GM18511 (cell line): Measurements from ENCODE around the gene COL9A2.
A peak's percentile ranks its signal among the peaks of the same experiment; 100 is the strongest.

Experiments
- ATAC-seq: cut with Tn5 transposase; IDR thresholded peaks from one replicate; pipeline ENCODE4 v1.9.1; 2021; ENCODE audit warnings: mild to moderate bottlenecking, moderate library complexity; ENCODE audit not compliant: unreplicated experiment

Gene COL9A2

DNA sequence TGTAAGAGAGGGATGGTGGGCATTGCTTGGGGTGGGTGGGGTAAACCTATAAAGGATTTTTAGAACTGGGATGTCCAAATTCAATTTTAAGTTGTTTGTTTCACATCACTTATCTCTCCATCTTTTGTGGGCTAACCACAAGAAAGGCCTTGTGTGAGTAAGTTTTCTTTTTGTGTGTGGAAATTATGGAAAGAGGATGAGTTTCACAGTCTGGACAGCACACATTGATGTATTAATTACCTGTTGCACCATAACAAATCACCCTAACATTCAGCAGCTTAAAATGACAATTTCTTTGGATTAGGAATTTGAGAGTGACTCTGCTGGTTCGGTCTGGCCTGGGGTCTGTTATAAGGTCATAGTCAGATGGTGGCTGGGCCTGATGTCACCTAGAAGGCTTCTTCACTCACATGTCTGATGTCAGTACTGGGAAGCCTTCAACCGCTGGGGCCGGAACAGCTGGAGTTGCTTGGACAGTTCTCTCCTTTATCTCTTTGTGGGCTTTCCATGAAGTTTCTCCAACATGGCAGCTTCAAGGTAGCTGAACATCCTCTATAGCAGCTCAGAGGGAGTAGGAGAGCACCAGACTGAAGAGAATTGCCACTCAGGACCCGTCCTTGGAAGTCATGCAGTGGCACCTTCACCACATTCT, 2.0 kb upstream of the COL9A2 start:
- ATAC-seq = no peak

DNA sequence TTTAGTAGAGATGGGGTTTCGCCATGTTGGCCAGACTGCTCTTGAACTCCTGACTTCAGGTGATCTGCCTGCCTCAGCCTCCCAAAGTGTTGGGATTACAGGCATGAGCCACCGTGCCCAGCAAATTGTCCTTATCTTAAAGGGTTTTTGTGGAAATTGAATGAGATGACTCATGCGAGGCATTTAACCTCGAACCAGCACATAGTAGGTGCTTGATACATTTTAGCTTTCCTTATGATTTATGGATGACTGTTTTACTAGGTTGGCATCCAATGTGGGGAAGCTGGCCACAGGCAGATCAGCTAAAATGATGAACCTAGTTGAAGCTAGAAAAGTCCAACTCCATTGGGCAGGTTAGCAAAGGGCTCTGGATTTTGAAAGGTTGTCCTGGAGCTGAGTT, 1.4 kb upstream of the COL9A2 start:
- no peak for ATAC-seq

DNA sequence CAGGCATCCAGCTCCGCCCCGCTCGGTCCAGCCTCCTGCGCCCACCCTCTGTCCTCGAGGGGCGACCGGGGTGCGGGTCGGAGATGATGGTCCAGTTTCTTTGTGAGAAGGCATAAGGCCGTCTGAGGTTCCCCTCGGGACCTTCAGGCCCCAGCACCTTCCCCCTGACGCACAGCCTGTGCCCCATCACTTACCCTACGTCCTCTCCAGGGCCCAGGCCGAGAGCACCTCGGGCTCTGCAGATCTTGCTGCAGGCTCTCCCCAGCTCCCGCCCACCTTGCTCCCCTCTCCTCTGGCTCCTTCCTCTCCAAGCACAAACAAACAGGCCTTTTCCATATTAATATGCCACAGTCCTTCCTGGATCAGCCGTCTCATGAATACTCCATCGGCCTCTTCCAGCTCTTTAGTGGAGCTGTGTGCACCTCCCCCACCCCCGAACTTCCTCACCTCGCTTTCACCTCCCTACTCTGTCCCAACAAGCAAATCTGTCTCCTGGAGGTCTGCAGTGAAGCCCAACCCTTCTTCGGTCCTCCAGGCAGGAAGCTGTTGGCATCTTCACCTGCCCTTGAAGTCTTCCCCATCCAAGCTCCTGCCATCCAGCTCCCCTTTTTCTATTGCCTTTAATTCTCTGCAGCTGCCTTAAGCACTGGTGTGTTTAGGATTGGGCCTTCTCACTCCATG, 448 bp upstream of the COL9A2 start:
- ATAC-seq = no peak

DNA sequence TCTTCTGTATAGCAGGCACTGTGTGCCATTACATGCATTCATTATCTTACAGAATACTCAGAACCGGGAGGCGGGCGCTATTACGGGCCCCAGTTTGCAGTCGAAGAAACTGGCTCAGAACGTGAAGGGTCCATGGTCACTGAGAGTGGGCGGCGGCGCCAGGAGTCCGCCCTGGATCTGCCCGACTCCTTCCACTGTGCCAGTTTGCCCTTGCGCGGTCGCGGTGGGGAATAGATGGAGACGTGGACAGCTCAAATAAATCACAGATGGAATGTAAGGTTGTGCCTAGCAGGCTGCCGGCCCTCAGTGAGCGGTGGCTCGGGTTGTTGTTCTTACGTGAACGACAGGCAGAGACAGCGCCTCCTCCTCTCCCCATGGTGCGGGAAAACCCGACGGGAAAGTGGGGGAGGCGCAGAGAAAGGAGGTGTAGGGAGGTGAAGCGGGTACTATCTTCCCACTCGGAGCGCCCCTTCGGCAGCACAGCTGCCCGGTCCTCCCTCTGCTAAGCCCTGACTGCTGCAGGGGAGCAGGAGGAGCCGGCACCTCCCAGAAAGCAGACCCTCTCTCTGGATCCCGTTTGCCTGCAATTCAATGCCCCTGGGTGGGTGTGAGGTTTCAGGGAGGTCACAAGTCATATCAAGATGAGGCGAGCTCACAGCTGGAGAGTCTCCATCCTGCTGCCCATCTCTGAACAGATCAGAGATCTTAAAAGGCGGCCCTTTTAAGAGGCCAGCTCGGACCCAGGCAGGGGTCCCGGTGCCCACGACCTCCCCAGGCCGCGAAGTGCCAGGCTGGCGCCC, 1.1 kb downstream of the COL9A2 start:
- ATAC-seq = no peak

DNA sequence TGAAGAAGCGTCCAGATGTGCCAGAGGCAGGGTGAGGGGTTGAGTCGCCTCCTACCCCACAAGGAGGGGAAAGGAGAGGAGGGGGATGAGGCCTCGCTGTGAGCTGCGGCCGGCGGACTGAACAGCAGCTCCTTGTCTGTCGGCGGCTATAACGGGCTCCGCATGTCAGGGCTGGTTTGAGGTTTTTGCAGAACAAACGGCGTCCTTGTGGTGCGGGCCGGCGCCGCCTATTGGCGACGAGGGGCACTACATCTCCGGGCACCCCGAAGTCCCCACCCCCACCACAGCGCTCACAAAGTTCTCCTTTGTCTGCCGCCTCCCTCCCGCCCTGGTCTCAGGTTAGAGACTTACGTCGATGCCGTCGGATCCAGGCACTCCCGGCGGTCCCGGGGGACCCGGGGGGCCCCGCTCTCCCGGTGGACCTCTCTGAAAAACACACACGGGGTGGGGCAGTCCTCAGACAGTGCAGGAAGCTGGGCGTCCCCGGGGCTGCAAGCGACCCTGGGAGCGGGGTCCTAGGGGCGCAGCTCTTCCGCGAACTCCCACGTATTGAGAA, 1.8 kb downstream of the COL9A2 start:
- ATAC-seq = peak; percentile 55

DNA sequence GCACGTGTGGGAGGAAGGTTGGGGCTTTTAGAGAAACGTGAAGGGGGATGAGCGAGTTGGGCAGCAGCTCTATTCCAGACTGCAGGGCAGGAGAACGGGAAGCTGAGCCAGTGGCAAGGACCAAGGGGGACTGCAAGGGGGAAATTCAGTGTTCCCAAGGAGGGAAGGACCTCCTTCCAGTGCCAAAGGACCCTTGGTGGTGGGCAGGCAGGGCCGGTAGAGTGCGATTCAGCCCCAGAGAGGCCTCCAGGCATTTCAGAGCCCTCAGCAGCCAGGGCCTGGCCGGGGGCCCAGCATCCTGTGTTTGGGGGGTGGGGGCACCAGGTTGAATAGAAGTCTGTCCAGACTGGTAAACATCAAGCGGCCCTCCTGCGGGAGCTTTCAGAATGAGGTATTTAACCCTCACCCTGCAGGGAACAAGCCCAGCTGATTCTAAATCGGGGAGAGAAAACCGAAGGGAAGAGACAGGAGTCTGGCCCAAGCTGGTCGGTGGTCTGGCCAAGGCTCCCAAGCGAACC, 2.3 kb downstream of the COL9A2 start:
- no peak for ATAC-seq

DNA sequence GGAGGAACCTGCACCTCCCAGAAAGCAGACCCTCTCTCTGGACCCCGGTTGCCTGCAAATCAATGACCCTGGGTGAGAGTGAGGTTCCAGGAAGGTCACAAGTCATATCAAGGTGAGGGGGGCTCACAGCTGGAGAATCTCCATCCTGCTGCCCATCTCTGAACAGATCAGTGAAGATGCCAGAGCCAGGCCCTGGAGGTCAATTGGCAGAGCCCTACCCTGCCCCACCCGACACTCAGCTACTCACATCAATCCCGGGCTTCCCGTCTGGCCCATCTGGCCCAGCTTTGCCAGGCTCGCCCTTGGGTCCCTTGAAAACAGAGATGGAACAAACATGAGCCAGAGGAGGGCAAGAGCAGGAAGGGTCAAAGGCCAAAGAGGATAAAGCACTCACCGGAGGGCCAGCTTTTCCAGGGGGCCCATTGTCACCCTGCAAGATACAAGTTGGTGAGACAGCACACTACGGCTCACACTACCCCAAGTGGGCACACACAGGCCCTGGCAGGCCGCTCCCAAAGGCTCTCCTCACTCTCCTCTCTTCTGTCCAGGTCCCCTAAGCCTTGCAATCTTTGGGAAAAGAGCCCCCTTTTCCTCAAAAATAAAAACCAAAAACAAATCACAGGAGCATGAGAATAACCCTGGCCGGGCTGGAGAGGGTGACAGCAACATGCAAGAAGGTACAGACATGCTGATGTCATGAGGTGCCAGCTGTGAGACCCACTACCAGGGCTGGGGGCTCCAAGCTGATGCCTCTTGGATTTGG, 2.9 kb downstream of the COL9A2 start:
- ATAC-seq = no peak

DNA sequence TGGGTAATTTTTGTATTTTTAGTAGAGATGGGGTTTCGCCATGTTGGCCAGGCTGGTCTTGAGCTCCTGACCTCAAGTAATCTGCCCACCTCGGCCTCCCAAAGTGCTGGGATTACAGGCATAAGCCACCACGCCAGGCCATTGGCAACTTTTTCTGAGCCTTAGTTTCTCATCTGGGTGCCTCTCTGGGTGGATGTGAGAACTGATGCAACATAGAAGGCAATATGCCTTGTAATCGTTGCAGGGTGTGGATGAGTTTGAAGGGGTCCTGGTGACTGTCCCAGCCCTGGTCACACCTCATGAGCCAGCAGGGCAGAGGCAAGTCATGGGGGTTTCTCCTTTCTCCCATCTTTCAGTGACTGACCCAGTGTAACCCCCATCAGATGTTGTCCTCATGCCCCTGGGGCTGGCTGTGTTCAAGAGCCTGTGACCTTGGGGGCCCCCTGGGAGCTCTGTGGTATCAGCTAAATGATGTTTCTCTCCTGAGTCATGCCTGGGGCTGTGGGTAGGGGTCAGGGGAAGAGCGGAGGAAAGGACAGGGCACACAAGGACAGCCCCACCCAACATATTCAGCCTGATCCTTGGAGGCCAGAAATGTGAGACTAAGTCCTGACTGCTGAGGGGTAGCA, 3.6 kb downstream of the COL9A2 start:
- peak; percentile 48 for ATAC-seq

DNA sequence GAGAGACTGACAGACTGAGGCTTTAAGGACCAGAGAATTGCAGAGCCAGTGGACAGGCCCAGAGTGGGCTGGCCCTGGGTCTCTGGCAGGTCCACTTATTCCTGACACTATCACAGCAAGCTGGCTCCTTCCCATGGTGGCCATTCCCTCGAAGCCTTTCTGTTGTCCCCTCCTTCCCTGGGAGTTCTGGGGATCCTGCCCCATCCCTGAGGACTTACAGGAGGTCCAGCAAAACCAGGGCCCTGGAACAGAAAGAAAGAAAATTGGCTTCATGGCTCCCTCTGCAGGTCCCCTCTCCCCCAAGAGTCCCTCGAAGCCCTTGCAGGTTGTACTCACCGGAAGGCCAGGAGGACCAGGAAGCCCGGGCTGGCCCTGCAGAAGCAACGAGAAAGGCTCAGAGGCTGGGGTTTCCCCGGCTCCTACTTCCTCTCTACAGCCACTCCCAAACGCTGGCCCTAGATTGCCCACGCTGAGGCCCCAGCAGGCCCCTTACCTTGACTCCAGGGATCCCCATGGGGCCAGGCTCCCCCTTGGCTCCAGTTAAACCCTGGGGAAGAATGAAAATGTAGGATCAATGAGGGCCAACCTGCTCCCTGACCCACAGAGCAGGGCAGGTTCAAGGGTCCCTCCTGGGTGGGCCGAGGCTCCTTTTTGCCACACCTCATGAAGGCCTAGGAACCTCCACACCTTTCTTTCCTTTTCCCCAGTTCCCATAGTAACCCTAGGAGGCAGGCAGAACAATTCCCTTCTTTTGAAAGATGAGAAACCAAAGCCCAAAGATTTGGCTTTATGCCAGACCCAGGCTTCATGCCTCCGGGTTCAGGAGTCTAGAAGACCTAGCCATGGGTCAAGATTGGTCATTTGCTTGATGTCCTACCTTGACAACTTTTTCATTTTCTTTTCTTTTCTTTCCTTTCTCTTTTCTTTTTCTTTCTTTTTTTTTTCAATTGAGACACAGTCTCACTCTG, 4.6 kb downstream of the COL9A2 start:
- ATAC-seq = no peak

DNA sequence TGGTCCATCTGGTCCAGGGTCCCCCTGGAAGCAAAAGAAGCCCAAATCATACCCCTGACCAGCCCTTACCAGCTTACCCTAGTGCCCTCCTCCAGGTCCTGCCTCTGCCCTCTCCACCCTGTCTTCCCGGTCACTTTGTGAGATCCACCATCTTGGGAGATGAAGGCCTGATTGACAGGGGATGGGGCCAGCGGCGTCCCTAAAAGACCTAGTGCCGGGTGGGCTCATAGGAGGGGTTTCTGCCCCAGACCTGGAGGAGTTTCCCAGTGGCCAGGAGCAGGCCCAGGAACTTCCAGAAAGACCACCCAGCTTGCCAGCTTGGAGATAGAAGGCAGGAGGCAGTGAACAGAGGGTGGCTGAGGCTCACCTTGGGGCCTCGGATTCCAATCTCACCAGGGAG, 5.4 kb downstream of the COL9A2 start:
- no peak for ATAC-seq

DNA sequence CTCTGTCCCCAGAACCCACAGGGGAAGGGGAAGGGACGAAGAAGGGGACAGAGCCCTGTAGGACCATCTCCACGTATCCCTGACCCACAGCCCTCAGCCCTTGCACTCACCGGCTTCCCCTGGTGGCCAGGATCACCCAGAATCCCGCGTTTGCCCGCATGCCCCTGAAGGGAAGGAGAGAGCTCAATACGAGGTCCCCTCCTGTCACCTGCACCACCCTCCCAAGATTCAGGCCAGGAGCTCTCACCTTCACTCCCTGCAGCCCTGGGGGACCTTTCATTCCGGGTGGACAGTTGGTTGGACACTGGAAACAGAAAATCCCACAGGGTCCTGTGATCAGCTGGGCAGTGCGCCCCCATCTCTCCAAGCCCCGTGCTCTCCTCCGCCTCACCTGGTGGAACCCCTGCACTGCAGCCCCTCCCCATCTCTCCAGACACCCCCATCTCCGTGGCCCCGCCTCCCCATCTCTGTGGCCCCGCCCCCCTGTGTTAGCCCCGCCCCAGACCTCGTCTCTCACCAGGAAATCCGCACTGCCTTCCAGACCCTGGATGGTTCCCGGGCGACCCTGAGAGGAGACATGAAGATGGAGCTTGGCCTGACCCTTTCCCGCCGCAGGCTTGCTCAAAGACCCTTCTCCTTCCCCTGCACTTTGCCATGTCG, 6.0 kb downstream of the COL9A2 start:
- ATAC-seq = no peak

DNA sequence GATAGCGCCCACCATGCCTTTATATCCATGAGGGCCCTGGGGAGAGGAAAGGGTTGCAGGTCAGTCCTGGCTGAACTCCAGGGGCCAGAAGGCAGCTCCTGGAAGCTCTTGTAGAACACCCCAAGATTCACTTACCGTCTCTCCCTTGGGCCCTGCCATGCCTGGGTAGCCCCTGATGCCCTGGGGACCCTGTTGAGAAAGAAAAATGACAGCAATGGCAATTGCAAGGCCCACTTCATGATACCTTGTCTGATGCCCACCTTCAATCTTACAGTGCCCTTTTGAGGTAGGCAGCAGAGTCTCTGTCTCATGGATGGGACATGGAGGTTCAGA, 7.0 kb downstream of the COL9A2 start:
- no peak for ATAC-seq

DNA sequence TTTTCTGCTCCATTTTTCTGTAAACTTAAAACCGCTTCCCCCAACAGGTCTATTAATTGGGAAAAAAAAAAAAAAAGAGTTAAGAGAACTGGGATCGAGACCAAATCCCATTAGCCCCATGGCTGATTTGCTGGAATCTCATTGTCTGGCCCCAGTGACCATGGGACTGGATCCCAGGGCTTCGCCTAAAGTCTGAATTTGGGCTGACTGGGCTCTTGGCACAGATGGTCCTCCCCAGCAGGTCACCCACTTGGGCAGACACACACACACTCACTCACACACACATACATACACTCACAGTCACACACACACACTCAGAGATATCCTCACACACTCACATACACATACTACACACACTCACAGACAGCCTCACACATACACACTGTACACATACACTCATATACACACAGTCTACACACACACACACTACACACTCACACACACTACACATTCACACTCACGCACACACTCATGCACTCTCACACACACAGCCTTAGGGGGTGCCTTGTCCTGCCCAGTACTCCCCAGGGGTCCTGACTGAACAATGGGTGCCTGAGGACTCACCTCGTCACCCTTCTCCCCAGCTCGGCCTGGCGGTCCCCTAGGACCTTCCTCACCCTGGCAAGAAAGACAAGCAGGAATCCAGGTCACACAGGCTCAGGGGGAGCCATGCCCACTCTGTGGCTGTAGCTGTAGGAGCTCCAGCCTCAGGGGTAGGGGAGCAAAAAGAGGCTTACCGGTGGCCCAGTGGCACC, 7.5 kb downstream of the COL9A2 start:
- ATAC-seq = no peak

DNA sequence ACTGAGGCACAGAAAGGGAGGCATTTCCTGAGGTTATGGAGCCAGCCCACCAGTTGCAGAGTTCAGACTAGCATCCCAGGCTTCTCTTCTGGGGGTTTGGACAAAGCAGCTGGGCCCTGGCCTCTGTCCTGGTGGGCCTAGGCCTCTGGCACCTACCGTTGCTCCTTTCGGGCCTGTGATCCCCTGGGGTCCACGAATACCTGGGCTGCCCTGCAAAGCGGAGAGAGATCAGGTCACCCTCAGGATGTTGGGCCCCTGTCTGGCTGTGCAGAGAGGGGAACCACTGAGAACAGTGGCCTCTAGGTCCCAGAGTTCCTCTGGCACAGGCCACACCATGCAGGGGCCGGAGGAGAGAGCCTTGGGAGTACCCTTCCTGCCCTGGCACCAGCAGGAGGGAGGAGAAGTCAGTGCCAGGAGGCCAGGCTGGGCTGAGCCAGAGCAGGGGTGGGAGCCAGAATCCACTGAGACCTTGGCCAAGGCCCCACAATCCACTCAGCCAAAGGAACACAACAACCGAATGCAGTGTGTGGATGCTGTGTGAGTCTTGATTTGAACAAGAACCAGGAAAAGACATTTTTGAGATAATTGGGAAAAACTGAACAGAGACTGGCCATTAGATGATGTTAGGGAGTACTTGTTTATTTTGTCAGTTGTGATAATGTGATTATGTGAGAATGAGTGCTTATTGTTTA, 8.9 kb downstream of the COL9A2 start:
- no peak for ATAC-seq

DNA sequence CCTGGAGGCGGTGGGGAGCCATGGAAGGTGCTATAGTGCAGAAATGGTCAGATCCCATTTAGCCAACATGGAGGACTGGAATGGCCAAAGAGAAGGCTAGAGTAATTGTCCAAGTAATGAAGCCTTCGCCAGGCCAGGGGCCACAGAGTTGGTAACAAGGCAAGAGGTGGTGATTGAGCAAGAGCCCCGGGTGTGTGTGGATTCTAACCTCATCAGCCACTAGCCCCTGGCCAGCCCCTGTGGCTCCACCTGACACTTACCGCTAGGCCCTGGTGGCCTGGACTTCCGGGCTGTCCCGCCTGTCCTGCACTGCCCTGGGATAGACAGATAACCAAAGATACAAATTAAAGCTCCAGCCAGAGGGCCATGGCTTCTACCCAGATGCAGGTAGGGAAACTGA, 9.9 kb downstream of the COL9A2 start:
- no peak for ATAC-seq

DNA sequence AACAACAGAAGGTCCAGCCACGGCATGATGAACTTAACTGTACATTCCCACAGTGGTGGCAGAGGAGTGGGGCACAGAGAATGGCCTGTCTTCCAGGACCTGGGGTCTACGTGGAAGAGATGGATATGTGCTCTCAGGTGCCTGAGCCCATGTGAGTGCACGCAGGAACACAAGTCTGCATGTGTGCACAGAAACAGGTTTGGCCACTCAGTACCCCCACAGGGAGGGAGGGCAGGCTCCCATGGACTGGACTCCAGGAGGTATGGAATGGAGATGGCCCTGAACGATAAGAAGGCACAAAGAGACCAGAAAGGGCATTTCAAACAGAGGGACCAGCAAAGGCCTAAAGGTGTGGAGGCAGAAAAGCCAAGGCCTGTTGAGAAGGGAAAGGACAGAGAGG, 10.8 kb downstream of the COL9A2 start:
- no peak for ATAC-seq

DNA sequence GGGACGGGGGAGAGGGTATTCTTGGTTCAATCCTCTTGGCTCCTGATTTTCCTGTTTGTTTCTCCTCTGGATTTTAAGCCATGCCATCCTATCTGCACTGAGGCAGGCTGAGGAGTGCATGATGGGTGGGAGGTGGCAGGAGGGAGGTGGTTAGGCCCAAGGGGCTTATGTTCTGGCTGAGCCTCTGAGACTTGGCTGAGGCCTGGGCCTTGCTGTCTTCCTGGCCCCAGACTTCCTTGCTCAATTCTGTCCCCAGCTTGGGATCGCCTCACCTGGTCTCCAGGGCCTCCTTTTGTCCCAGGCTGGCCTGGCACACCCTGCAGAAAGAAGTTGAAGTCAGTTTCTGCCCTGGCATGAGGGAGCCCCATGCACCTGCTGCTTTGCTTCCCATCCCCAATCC, 11.2 kb downstream of the COL9A2 start:
- ATAC-seq = no peak

DNA sequence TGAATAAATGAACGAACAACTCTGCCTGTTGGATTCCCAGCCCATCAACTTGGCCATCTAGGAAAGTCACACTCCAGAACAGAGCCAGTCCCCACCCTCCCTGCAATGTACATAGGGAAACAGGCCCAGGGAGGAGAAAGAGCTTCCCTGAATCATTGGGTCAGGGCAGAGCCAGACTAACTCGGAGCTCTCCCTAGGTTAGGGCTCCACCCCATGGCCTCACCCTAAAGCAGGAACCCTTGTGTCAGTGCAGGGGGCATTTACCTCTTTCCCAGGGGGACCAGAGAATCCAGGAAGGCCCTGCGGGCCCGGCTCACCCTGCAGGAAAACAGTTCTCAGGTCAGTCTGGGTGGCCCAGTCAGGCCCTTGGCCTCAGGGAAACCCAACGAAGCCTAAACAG, 11.6 kb downstream of the COL9A2 start:
- ATAC-seq = no peak
